ENCODE data around the gene OR2T35. TPM values are rescaled to one million over a fixed set of nuclear protein-coding genes. Genes with fewer than 3 reads are reported as not detected.
"Not testable (repeated sequence)": the region's sequence is repeated elsewhere in the genome, so short reads cannot be mapped to it uniquely, and the experiment has no call there.

The OR2T35 gene
- total and polyA plus RNA-seq, 2 experiments from 2014 or later: not detected

DNA sequence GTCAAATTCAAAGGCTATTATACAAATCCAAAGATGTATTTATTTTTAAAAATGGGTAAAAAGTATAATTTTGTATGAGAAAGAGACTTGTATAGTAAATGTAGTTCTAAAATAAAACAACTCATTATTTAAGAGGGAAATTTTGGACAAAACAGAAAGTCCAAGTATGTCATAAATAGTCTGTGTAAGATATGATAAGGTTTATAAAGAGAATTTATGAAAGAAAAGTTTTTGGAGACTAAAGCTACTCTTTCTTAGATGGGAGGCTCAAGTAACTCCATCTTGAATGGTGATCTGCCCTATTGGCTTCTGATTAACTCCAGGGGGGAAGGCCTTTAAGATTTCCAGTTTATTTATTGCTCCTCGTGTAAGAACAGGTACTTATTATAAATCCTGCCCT is 24.9 kb upstream of the OR2T35 start (continued):
- TF ChIP-seq ZNF462 (CRISPR knock-in tag; IDR thresholded peaks at IDR 0.05) (no peak), STAT1 (IDR thresholded peaks at IDR 0.05; ENCODE audit: unreplicated experiment) (no peak), NANOG (IDR thresholded peaks at IDR 0.05; ENCODE audit: borderline replicate concordance) (no peak), EZH2 (IDR thresholded peaks at IDR 0.05; ENCODE audit: low read depth, unreplicated experiment) (no peak)

GRCh38 chr1:248663453-248664328 is 18.6 kb upstream of the OR2T35 start:
- H3K9me2 ChIP-seq (ENCODE audit: insufficient read depth); H3K4me3 Mint-ChIP-seq; H3K4me2 ChIP-seq; H3K4me1 Mint-ChIP-seq; DNase-seq (ENCODE audit: low spot score); H3K36me3 ChIP-seq (ENCODE audit: insufficient read depth); H3F3A ChIP-seq (replicated peaks; ENCODE audit: low read depth); ATAC-seq; H3K27me3 ChIP-seq (ENCODE audit: insufficient read depth); H2AFZ ChIP-seq; H3K27ac ChIP-seq (ENCODE audit: low read depth); H3K27ac Mint-ChIP-seq; H3K4me1 ChIP-seq (ENCODE audit: insufficient read depth); H3K27me3 Mint-ChIP-seq (ENCODE audit: insufficient read depth, low read depth, poor library complexity); H4K20me1 ChIP-seq (replicated peaks; ENCODE audit: insufficient read depth); H3K4me3 ChIP-seq; H3K79me2 ChIP-seq (replicated peaks; ENCODE audit: insufficient read depth): not testable (repeated sequence)
- Mint-ChIP-seq H3K9me3 (peaks cover 77% of the 10 kb centered on the region), H3K36me3 (ENCODE audit: low read depth) (peaks cover 15% of the 10 kb centered on the region)

- H2AFZ ChIP-seq; H3K27ac ChIP-seq (ENCODE audit: low read depth); H3K79me2 ChIP-seq (replicated peaks; ENCODE audit: insufficient read depth); H3K9me2 ChIP-seq (ENCODE audit: insufficient read depth); H3K4me3 Mint-ChIP-seq; H3K36me3 ChIP-seq (ENCODE audit: insufficient read depth); H3K4me1 Mint-ChIP-seq; H3K27ac Mint-ChIP-seq; H4K20me1 ChIP-seq (replicated peaks; ENCODE audit: insufficient read depth); ATAC-seq; H3K4me1 ChIP-seq (ENCODE audit: insufficient read depth); DNase-seq (ENCODE audit: low spot score); H3K27me3 ChIP-seq (ENCODE audit: insufficient read depth); H3F3A ChIP-seq (replicated peaks; ENCODE audit: low read depth); H3K27me3 Mint-ChIP-seq (ENCODE audit: insufficient read depth, low read depth, poor library complexity); H3K4me2 ChIP-seq; H3K4me3 ChIP-seq: not testable (repeated sequence)
- Mint-ChIP-seq H3K9me3 (peaks cover 56% of the 10 kb centered on the region), H3K36me3 (ENCODE audit: low read depth) (peaks cover 13% of the 10 kb centered on the region)
Measured at GRCh38 chr1:248656797-248657196, 11.7 kb upstream of the OR2T35 start.

DNA sequence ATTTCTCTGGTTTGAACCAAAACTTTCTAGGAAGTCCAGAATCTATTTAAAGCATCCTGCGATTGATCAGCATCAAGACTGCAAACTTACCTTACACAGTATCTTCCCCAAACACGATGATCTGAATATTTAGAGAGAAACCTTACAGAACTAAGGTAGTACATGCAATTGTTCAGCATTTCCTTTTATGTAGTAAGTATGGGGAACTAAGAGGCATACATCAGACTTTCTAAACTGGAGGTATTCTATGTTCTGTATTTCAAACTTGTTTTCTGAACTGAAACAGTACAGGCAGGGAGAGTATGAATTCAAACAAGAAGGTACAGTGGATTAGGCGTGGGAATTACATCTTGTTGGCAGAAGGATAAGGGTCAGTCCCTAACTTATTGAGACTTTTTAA is 10.3 kb upstream of the OR2T35 start, which contains the start of gene OR2T27:
OR2T27 (minus strand) TSS at position 175 of the 400 bp plus-strand sequence. CDS start 4,644 bp downstream, outside the sequence.
- not testable (repeated sequence) for H3K36me3 Mint-ChIP-seq (ENCODE audit: low read depth); H3K9me2 ChIP-seq (ENCODE audit: insufficient read depth); H3K79me2 ChIP-seq (replicated peaks; ENCODE audit: insufficient read depth); H4K20me1 ChIP-seq (replicated peaks; ENCODE audit: insufficient read depth); H3K27ac Mint-ChIP-seq; H3K27ac ChIP-seq (ENCODE audit: low read depth); H3K36me3 ChIP-seq (ENCODE audit: insufficient read depth); H2AFZ ChIP-seq; H3K4me2 ChIP-seq; DNase-seq (ENCODE audit: low spot score); H3K4me3 ChIP-seq; H3K4me1 Mint-ChIP-seq; H3K27me3 ChIP-seq (ENCODE audit: insufficient read depth); H3F3A ChIP-seq (replicated peaks; ENCODE audit: low read depth); ATAC-seq; H3K4me3 Mint-ChIP-seq; H3K27me3 Mint-ChIP-seq (ENCODE audit: insufficient read depth, low read depth, poor library complexity); H3K4me1 ChIP-seq (ENCODE audit: insufficient read depth)
- peaks cover 47% of the 10 kb centered on the region for H3K9me3 Mint-ChIP-seq

Measured in GM23338 (cell line).